Bone marrow (tissue), 2 donors: ENCODE results near the gene PITPNB.

ENCODE experiments used
- DNase-seq, 2 donors: peaks; one replicate each; lab custom pipeline; 2025; lab: John Stamatoyannopoulos, UW

Gene PITPNB

DNA sequence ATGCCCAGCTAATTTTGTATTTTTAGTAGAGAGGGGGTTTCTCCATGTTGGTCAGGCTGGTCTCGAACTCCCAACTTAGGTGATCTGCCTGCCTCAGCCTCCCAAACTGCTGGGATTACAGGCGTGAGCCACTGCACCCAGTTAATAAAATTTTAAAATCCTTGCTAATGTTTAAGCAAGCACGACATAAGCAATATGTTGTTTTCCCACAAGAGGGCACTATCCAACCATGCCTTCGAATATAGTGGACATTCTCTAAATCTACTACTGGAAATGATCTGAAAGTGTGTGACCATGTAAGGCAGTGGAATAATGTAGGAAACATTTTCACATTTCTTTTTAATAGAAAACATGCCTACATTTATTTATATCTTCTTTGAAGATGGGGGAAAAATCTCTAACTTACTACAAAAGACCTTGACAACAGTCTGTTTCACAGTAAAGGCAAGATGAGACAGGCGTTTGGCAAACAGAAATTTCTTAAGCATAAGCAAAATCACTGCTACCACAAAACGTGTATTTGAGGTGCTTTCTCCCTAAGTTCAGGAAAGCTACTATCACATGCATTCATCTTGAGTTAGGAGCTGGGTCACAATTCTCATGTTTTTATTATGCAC is 38.2 kb downstream of the PITPNB start:
- peak in 1 of 2 donors; percentile 34 for DNase-seq

DNA sequence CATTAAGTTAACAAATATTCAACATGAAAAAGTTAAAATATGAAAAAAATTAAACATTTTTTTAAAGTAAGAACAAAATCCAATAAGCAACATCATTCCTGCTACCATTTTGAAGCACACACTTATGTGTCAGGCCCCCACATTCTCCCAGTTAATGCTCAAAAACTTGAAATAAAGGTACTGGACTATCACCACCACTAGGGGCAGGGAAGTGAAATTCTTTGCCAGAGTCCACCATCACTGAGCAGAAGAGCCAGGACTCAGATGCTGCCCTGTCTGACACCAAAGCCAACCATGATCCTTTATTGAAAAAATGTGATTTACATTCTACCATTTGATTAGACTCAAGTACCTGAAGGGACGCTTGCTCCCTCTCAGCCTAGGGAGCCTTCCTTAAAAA is 39.1 kb downstream of the PITPNB start:
- DNase-seq: peak in 1 of 2 donors; percentile 12

GRCh38 chr22:27878541-27878940 is 40.5 kb downstream of the PITPNB start:
- DNase-seq: no peak

DNA sequence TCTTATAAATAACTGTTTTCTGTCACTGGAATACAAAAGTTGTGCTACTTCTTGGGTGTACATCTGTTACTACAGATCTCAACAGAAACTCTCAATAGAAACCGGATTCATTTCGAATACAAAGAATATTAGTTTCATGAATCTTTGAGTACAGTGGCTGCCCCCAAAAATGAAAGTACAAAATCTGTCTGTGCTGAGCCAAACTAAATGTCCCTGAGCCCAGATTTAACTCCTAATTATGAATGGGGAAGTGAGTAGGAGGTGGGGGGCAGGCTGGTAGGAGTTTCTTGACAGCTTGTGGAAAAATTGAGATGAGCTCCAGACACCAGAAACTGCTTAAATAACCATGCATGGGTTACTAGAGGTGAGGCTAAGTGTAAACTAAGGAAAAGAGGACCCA is 41.6 kb downstream of the PITPNB start:
- DNase-seq: peak in 1 of 2 donors; percentile 48

- no peak for DNase-seq
Measured at GRCh38 chr22:27876684-27877083, 42.4 kb downstream of the PITPNB start.

DNA sequence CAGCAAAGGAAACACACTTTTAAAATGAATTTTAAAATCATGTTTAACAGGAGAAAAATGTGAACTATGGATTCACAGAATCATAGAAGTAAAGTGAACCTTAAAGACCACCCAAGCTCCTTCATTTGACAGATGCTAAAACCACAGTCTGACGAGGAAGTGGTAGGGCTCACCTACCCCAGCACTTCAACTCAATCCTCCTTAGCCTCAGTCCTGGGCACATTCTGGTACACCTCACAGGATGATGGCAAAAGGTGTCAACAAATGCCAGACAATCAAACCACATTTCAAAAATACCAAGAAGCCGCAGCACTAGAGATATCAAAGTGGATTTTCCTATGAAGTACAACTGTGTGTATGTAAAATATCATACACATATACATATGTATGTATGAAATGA is 43.1 kb downstream of the PITPNB start:
- DNase-seq: no peak

GRCh38 chr22:27874764-27875163 is 44.3 kb downstream of the PITPNB start:
- DNase-seq: no peak

DNA sequence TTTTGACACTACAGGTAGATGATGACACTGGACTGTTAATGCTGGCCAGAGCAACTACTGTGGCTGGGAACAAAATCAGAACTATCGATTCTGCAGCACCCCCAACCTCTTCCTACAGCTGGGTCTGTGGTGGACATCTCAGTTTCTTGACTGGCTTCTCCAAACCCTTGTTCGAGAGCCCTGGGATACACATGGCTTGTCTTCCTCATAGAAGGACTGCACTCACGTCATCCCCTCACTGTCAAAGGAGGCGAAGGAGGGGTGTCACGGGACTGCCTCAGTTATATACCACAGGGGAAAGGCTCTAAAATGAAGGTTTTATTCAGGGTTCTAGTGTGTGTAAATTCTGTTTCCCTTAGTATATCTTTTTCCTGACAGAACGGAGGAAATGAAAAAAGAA is 44.9 kb downstream of the PITPNB start:
- no peak for DNase-seq

GRCh38 chr22:27873472-27873871 is 45.6 kb downstream of the PITPNB start:
- DNase-seq: no peak

DNA sequence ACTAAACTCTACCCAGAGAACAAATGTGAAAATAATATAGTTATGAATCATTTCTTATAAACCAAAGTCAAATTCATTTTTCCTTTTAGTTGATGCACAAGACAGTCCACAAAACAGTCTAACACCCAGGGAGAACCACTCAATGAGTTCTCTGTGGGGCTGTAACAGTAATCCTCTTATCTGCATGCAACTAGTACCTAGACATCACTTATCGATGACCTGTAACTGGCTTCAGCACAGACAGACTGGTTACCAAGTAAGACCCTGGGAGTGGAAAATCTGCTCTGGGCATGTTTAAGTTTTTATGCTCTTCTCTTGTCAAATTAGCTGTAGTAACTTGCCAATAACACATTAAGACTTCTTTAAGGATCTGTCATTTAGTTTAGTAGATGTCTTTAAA is 46.6 kb downstream of the PITPNB start:
- DNase-seq: no peak

DNA sequence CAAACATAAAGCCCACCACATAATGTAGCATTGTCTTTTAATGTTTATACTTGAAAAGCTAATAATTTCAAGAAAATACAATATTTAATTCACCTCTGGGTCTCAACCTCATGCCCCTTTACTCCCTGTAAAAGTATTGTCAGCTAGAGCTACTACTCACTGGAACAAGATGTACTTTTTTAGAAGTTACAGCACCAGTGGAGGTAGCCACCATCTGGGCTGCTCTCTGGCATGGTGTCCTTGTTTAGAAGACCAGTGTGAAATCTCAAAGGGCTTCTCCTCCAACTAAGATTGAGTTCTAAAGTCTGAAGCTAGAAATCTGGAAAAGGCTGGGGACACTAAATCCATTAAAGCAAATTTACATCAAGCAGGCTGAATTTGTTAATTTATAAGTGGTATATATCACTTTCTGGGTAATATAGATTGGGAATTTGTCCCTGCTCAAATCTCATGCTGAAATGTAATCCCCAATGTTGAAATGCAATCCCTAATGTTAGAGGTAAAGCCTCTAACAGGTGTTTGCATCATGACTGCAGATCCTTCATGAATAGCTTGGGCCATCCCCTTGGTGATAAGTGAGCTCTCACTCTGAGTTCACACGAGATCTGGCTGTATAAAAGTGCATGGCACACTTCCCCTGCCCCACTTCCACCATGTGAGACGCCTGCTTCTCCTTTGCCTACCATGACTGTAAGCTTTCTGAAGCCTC is 47.6 kb downstream of the PITPNB start:
- DNase-seq: no peak

DNA sequence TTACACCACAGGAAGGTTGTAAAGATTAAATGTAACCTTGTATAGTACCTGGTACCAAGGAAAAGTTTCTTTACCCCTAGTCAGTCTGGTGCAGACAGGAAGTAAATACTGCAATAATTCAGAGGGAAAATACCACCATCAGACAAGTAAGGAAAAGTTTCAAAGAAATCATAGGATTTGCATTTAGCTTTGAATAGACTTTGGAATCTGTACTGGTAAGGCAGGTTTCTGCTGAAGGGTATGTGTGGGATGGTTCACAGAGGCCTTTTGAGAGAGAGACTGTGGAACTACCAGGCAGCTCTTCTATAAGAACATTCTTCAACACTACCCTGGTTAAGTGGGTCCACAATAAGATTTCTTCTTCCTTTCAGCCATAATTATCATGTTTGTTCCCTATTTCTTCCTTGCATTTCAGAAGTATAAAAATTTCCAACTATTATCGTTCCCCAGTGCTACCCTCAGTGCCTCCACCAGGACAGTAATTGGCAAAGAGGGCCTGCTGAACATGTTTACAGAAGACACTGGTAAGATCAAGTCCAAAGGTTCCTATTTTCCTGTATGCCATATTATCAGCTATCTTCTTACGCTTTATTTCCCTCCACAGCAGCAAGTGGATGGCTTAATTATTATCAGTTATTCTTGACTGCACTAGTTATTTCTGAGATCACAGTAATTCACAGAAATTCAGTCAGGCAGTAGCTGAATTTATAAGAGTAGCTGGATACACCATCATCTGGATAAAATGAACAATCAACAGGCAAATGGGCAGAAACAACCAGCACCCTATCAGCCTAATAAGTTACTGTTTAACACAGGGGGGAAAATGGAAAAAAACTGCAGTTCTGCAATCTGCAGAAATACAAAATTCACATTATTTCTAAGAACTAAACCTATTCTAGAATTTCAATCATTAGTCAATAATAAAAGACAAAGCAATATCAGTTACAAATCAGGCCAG is 48.5 kb downstream of the PITPNB start:
- no peak for DNase-seq

DNA sequence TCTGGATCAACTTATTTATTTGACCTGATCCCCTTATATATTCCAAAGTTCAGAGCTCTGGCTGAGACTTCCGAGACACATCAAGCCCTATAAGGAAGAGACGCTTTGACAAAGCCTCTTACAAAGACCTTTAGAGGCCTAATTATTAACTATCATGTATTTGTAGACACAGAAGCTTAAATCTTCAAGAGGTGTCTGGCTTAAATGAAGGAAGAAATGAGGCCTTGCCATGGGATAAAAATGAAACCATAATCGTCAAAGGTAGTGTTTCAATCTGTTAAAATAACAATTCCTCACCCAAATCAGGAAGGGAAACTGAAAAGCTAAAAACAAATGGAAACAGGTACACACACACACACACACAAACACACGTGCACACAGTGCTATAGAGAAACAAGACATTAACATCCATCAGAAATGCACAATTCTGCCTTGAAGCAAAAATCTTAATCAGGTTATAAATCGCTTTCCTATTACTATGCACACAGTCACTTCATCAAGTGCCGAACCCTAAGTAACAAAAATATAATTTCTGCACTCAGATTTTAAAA is 50.2 kb downstream of the PITPNB start:
- no peak for DNase-seq

- no peak for DNase-seq
Measured at GRCh38 chr22:27867953-27868731, 50.9 kb downstream of the PITPNB start.

DNA sequence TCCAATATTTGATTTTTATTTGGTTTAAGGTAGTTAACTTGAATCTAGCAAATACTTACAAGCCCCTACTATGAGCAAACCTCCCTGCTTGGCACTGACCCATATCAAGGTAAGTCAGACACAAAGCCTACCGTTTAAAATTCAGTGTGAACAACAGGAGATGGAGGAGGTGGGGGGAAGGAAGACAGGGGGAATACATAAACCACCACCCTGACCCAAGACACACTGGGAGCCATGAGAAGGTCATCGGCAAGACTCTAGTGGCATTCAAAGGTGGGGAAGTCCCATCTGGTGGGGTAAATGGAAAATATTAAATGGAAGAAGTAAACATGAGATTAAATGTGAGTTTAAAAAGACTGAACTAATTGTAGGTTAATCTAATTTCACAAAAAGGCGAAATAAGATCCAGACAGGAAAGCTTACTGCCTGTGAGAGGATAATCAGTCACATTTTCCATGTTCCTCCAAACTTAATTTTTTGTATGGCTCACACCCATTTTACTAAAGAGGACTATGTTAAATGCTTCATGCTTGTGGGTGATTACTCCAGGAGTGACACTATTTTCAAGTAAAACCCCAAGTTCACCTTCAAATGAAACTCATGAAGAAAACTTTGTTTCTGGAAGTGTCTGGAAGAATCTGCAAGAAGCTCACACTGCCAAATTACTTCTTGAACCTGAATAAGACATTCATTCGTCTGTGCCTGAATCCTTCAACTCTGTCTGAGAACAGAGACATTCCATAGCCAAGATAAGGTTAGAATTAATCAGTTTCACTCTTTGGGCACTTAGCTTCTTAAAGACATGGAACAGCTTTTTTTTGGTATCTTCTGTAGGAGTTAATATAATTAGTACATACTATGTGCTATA is 51.7 kb downstream of the PITPNB start:
- no peak for DNase-seq

DNA sequence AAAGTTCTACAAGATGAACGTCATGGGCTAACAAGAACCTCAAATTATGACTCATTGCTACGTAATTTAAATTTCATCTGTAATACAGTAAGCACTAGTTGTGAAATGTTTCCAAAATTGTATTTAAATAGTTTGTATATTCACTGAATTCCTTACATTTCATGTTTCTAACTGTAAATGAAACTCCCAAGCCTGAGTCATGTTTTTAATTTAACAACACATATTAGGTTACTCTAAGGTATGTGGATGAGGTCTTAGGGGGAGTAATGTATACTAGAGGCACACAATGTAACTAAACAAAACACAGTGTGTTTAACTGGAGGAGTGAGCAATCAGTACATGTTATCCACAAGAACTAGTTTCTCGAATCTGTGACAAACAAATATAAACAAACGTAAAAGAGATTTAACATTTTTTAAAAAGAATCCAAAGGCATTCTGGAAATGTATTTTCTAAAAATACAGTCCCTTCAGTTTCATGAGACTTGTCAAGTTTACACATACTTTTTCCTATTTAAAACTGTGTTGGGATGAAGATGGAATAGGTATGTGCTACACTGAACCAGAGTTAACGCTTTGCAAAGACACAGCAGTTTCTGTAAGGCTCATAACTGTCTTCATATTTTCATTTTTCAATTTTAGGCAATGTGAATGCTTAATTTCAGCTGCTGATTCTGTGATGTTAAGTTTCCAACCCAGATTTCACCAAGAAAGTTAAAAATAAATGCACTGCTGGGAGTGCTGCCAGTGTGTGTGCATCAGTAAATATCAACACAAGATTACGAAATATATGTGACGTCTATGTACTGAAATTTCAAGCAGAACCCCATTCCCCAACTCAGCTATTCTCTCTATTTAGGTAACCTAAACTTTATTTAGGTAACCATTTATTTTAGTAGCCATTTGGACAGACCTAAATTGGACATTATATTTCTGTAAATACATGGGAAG is 52.6 kb downstream of the PITPNB start:
- DNase-seq: no peak

GRCh38 chr22:27865496-27865895 is 53.6 kb downstream of the PITPNB start:
- DNase-seq: peak in 1 of 2 donors; percentile 21

DNA sequence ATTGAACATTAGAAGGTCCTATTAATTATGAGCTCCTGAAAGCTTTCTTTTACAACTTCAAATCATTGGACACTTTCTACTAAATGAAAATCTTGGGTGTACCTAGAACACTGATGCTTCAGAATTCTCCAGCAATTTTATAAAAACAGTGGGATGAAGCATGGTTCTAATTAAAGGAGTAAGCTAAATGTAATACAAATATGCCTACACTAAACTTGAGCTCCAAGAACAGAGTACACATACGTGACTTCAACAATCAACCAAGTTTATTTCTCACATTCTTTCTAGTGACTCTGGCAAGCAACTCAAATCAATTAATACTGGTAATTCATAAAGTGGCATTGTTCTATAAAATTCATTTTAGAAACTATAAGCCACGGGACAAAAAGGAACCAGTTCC is 55.5 kb downstream of the PITPNB start:
- DNase-seq: no peak

DNA sequence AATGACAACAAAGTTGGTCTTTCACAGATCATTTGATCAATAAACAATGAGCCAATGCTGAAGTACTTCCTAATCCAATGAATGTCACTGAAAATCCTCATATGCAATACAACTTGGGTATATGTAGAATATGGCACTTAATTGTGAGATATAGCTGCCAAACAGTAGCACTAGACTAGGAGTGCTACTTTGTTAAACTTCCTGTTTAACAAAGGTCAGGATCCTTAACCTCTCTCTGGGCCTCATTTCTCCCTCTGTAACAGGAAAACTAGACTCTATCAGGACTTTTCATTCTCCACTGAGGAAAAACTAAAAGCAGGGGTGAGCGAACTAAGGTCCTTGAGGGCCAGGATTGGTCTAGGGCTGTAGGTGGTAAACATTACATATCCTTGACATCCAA is 56.1 kb downstream of the PITPNB start:
- no peak for DNase-seq

DNA sequence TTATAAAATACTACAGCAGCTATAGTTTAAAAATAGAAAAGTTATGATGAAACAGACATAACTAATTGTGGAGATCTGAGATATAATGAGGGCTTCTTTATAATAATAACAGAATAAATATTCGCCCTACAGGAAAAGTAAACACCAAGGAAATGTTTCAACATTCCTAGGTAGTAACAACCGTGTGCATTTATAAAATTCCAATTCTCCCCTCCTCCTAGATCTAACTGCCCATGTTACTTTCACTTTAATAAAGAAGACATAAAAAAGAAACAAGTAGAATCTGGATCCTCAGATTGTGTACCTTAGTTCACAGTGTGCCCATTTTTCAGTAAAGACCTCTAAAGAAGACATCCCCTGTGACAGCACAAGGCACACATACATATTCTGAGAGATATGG is 59.7 kb downstream of the PITPNB start:
- DNase-seq: no peak
